Upper lobe of right lung (tissue), 1 donor: ENCODE results near the gene PAX6. TPM values are rescaled to one million over a fixed set of nuclear protein-coding genes. Genes with fewer than 3 reads are reported as not detected.
A peak's percentile ranks its signal among the peaks of the same experiment; 100 is the strongest.

Experiments
- ATAC-seq: fragments of 200-7000 bp; cut with Tn5 transposase; one replicate; pipeline ENCODE4 v1.9.1; 2020; ENCODE audit warnings: mild to moderate bottlenecking, moderate library complexity
- DNase-seq: peaks from one replicate; pipeline ENCODE4 v3.0.0-alpha.2; 2020
- H3K27ac ChIP-seq: fragments of 200-600 bp; one replicate; pipeline ENCODE4 v1.8.0; 2022
- H3K27me3 ChIP-seq: fragments of 200-600 bp; one replicate; pipeline ENCODE4 v1.8.0; 2022; ENCODE audit warnings: mild to moderate bottlenecking
- H3K36me3 ChIP-seq: fragments of 200-600 bp; one replicate; pipeline ENCODE4 v1.8.0; 2022
- H3K4me1 ChIP-seq: fragments of 200-600 bp; one replicate; pipeline ENCODE4 v1.8.0; 2022
- H3K4me3 ChIP-seq: fragments of 200-600 bp; one replicate; pipeline ENCODE4 v1.8.0; 2022; ENCODE audit warnings: mild to moderate bottlenecking
- H3K9me3 ChIP-seq: fragments of 200-600 bp; one replicate; pipeline ENCODE4 v1.8.0; 2022
- CTCF ChIP-seq: fragments of 200-600 bp; IDR thresholded peaks from one replicate; pipeline ENCODE4 v1.8.0; 2022; ENCODE audit warnings: antibody characterized with exemption
- intact Hi-C: fragments of 100-400 bp; cut with DNase I; formaldehyde crosslinking; loops from one replicate; pipeline ENCODE4 v1.11.0; 2022
- total RNA-seq: library from RNA; stranded (reverse); fragmentation: NEBNext Ultra II Directional; extraction: Animal tissue kit (Norgen Biotek cat#: 25700); gene quantifications from one replicate; pipeline ENCODE4 v1.2.1, GENCODE V29; 2021
- donor health status: DM: no; HTN: yes; CAD: no; lungs with severe emphysema.

Gene PAX6
- total RNA-seq, 1 donor from 2014 or later, result not detected

GRCh38 chr11:31828217-31828616 is 17.1 kb upstream of the PAX6 start:
- intact Hi-C loops, result no loop called here
- no peak for TF ChIP-seq CTCF
- no peak overlapping the region for H3K4me3 ChIP-seq
- no peaks in the 10 kb centered on the region for H3K4me1 ChIP-seq
- H3K27ac ChIP-seq, result no peak overlapping the region
- peaks cover 86% of the 10 kb centered on the region for H3K27me3 ChIP-seq
- no peaks in the 10 kb centered on the region for H3K36me3 ChIP-seq
- DNase-seq, result no peak
- no peaks in the 10 kb centered on the region for H3K9me3 ChIP-seq
- ATAC-seq, result no peak

- no peak for TF ChIP-seq CTCF
- DNase-seq, result no peak
- no peak overlapping the region for H3K27ac ChIP-seq
Measured at GRCh38 chr11:31827455-31828206, 16.5 kb upstream of the PAX6 start.

GRCh38 chr11:31826536-31827438 is 15.7 kb upstream of the PAX6 start:
- intact Hi-C loops, result no loop called here
- no peak overlapping the region for H3K4me3 ChIP-seq
- no peaks in the 10 kb centered on the region for H3K4me1 ChIP-seq
- no peak for TF ChIP-seq CTCF
- no peak overlapping the region for H3K27ac ChIP-seq
- H3K9me3 ChIP-seq, result no peaks in the 10 kb centered on the region
- peak; percentile 13 for ATAC-seq
- H3K36me3 ChIP-seq, result no peaks in the 10 kb centered on the region
- peaks cover 94% of the 10 kb centered on the region for H3K27me3 ChIP-seq
- DNase-seq, result no peak

More at GRCh38 chr11:31827455-31828206, 16.5 kb upstream of the PAX6 start:
- Histone ChIP-seq H3K4me1 (no peaks in the 10 kb centered on the region), H3K4me3 (no peak overlapping the region), H3K36me3 (no peaks in the 10 kb centered on the region), H3K9me3 (no peaks in the 10 kb centered on the region), H3K27me3 (peaks cover 92% of the 10 kb centered on the region)
- intact Hi-C loops, result no loop called here
- no peak for ATAC-seq

- peaks cover 97% of the 10 kb centered on the region for H3K27me3 ChIP-seq
- peak; percentile 37 for ATAC-seq
- H3K4me3 ChIP-seq, result no peak overlapping the region
- H3K27ac ChIP-seq, result no peak overlapping the region
- no peaks in the 10 kb centered on the region for H3K9me3 ChIP-seq
- no peaks in the 10 kb centered on the region for H3K36me3 ChIP-seq
- TF ChIP-seq CTCF, result no peak
- H3K4me1 ChIP-seq, result no peaks in the 10 kb centered on the region
- DNase-seq, result no peak
- intact Hi-C loops, result no loop called here
Measured at GRCh38 chr11:31825838-31826484, 14.8 kb upstream of the PAX6 start.

- Histone ChIP-seq H3K9me3 (no peaks in the 10 kb centered on the region), H3K27me3 (peaks cover 100% of the 10 kb centered on the region), H3K36me3 (no peaks in the 10 kb centered on the region), H3K4me1 (no peaks in the 10 kb centered on the region), H3K27ac (no peak overlapping the region), H3K4me3 (no peak overlapping the region)
- no peak for ATAC-seq
- no peak for TF ChIP-seq CTCF
- intact Hi-C loops, result no loop called here
- no peak for DNase-seq
Measured at GRCh38 chr11:31824879-31825837, 14.0 kb upstream of the PAX6 start.
